GM13977 (cell line): ENCODE measurements around the gene NOD2.
A peak's percentile ranks its signal among the peaks of the same experiment; 100 is the strongest.

Experiments
- DNase-seq: peaks from one replicate; pipeline ENCODE4 v3.0.0; 2012; ENCODE audit warnings: low spot score
- in situ Hi-C: fragments of 300-500 bp; cut with MboI; formaldehyde crosslinking; loops from one replicate; pipeline ENCODE4 v1.12.0; 2022; ENCODE audit warnings: low sequenced_read_pairs, low pct_unique_long_range_greater_than_20kb, mixed read lengths, inconsistent platforms; ENCODE audit not compliant: unreplicated experiment
- TF ChIP-seq, protein P1 (sequence below): IDR thresholded peaks from 2 replicates; pipeline ENCODE4 v1.5.1; 2012; ENCODE audit warnings: mild to moderate bottlenecking, control low read depth; ENCODE audit not compliant: insufficient read depth; ENCODE audit errors: extremely low read depth, missing control alignments

NOD2 gene

DNA sequence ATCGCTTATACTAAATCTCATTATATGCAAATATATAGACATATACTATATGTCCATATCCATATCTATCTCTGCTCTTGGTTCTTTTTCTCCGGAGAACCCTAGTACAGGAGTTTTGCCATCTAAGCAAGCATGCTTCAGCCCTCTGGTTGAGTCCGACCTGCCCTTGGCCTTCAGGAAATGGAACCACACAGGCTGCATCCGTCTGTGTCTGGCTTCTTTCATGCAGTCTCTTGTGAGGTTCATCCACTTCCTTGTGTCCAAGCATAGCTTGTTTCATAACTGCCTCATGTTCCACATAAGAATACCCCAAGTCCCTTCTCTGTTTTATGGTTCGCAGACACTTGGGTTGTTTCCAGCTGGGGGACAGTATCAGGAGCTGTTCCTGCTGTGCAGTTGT, 29.1 kb upstream of the NOD2 start:
- TF ChIP-seq, protein P1, sequence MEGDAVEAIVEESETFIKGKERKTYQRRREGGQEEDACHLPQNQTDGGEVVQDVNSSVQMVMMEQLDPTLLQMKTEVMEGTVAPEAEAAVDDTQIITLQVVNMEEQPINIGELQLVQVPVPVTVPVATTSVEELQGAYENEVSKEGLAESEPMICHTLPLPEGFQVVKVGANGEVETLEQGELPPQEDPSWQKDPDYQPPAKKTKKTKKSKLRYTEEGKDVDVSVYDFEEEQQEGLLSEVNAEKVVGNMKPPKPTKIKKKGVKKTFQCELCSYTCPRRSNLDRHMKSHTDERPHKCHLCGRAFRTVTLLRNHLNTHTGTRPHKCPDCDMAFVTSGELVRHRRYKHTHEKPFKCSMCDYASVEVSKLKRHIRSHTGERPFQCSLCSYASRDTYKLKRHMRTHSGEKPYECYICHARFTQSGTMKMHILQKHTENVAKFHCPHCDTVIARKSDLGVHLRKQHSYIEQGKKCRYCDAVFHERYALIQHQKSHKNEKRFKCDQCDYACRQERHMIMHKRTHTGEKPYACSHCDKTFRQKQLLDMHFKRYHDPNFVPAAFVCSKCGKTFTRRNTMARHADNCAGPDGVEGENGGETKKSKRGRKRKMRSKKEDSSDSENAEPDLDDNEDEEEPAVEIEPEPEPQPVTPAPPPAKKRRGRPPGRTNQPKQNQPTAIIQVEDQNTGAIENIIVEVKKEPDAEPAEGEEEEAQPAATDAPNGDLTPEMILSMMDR = no peak
- in situ Hi-C loops = loop anchor here (10.0 kb wide), 1 partner anchor 299 kb away; the partner anchor contains the start of gene BRD7
- DNase-seq = no peak

DNA sequence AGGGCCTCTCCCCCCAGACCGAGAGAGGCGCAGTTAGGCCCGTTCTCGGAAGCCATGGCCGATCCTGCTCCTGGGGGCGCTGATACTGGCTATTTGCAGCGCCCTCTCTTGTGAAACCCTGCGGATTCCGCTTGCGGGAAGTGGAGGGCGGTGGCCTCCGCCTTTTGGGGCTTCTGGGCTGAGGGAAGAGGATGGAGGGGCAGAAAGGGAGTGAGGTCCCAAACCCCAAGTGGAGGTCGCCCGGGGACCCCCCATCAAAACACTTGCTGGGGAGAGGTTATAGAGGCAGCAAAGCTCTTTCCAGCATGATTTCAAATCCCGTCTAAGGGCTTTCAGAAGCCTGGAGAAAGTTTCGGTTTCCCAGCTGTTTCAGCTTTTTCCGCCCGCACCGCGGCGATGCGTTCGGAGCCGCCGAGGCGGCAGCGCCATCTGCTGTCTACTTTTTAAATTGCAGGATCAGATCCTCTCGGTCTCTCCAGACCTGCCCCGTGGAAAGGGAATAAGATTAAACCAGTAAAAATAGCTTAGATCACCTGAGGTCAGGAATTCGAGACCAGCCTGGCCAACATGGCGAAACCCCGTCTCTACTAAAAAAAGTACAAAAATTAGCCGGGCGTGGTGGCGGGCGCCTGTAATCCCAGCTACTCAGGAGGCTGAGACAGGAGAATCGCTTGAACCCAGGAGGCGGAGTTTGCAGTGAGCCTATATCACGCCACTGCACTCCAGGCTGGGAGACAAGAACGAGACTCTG, 28.1 kb upstream of the NOD2 start:
- TF ChIP-seq, protein P1 = peak; percentile 78
- in situ Hi-C loops = loop anchor here (10.0 kb wide), 1 partner anchor 301 kb away; the partner anchor contains the start of gene BRD7
- peak; percentile 74 for DNase-seq

DNA sequence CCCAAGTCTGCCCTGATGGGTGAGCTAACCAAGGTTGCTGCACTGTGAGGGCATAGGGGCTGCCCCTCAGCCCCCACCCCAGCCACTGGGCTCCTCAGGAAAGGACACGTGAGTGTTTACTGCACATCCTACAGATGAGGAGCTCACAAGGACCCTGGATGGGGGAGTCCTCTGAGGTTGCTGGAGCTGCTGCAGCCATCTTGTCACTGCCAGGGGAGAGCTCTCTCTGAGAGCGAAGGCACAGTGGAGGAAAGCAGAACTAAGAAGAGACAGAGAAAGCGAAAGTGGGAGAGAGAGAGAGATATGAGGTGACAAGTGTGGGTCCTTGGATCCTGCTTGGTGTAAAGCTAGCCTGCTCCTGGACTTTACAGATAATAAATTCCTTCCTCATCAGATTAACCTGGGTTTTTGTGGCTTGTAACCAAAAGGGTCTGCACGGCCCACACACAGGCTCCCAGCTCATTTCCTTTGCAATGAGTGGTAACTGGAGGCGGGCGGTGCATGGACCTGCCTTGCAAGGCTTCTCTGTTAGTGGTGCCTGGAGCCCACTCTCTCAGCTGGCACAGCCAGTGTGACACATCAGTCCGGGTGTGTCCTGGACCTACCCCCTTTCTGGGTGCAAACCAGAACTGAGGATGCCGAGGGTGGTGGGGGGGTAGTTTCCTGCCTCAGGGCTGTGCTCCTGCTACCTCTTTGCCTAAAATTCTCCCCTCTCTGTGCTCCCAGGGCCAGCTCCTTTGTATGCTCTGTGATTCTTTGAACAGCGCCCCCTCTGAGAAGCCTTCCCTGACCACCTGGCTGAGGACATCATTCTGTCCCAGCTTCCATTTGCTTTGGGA, 26.5 kb upstream of the NOD2 start:
- in situ Hi-C loops = loop anchor here (10.0 kb wide), 1 partner anchor 302 kb away; the partner anchor contains the start of gene BRD7

DNA sequence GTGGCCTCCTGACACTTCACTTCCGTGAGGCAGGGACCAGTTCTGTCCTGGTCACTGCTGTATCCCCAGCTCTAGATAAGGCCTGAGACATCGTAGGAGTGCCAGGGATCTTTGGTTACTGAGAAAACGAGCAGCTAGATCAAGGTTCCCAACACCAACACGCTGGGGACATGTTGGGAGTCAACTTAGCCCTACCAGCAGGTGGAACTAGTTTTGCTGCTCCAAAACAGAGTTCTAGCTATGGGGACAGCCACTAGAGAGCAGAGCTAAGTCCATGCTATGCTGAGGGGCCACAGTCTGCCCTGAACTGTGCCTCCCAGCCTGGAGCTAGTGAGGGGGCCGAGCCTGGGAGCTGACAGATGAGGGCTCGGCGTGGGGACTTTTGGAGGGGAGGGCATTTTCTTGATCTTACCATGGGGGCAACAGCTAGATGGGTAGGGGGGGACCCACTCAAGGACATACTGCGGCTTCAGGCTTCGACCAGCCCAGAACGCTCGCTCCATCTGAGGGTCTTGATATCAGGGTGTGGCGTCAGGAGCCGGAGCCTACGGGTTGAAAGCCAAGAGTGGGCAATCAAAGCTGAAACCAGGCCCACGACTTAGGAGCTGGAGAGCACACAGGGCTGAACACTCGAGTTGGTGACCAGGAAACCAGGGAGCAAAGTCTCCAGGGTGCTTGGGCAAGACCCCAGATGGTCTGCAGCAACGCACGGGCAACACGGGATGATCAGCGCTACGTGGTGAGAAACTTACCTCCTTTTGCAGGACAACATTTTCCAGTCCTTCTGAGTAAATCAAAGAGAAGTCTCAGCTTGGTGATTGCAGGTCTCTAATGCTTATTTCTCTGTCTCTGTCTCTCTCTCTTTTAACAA, 25.7 kb upstream of the NOD2 start:
- TF ChIP-seq, protein P1 = peak; percentile 63
- in situ Hi-C loops = loop anchor here (10.0 kb wide), 1 partner anchor 303 kb away; the partner anchor contains the start of gene BRD7
- DNase-seq = no peak

More for the DNA sequence above, 26.5 kb upstream of the NOD2 start:
- DNase-seq = peak; percentile 73
- TF ChIP-seq, protein P1 = no peak

DNA sequence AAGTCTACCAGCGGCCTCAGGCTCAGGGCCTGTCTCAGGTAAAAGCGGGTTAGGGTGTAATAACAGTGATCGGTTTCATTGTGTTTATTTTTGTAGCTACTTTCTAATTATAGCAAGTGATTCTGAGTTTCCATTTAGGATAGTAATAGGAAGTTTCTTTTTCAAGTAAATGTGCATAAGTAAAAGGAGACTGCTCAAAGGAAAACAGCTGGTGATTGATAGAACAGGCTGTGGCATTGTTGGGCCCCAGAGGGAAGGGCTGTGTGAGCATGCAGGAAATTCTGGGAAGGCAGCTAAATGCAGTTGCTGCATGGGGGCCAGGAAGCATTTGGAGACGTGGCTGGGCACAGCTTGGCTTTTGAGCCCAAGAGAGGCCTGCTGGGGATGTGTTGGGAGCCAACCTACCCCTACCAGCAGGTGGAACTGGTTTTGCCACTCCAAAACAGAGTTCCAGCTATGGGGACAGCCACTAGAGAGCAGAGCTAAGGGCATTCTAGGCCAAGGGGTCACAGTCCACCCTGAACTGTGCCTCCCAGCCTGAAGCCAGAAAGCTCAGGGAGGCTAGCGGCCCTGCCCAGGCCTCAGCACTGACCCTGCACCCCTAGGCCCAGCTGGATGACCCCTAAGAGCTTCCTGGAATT, 24.9 kb upstream of the NOD2 start:
- TF ChIP-seq, protein P1 = peak; percentile 6
- in situ Hi-C loops = loop anchor here (10.0 kb wide), 1 partner anchor 304 kb away; the partner anchor contains the start of gene BRD7
- no peak for DNase-seq

DNA sequence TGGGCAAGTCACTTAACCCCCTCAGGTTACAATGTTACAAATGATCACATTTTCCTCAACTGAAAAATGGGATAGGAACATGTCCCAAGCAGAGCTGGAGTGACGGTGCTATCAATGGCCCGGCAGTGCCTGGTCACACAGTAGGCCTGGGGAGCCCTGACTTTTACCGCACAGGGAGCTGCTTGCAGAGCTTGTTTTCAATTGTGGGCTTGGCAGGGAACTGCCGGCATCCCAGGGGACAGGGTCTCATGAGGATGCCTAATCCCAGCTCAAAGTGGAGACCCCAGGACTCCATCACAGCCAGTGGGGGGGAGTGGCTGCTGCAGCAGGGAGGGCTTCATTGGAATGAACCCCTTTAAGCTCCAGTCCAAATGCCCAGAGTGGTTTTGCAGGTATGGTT, 23.7 kb upstream of the NOD2 start:
- in situ Hi-C loops = loop anchor here (10.0 kb wide), 2 partner anchors 75 to 305 kb away; partner anchors contain the start of genes BRD7 and CYLD
- no peak for DNase-seq
- TF ChIP-seq, protein P1 = no peak
